SKM-1 (cell line): ENCODE results near the gene BTN3A1.
"Not testable (repeated sequence)": the region's sequence is repeated elsewhere in the genome, so short reads cannot be mapped to it uniquely, and the experiment has no call there.

Experiments used
- DNase-seq: peaks from one replicate; lab custom pipeline; 2025; ENCODE audit not compliant: unreplicated experiment; lab: John Stamatoyannopoulos, UW

BTN3A1 gene

DNA sequence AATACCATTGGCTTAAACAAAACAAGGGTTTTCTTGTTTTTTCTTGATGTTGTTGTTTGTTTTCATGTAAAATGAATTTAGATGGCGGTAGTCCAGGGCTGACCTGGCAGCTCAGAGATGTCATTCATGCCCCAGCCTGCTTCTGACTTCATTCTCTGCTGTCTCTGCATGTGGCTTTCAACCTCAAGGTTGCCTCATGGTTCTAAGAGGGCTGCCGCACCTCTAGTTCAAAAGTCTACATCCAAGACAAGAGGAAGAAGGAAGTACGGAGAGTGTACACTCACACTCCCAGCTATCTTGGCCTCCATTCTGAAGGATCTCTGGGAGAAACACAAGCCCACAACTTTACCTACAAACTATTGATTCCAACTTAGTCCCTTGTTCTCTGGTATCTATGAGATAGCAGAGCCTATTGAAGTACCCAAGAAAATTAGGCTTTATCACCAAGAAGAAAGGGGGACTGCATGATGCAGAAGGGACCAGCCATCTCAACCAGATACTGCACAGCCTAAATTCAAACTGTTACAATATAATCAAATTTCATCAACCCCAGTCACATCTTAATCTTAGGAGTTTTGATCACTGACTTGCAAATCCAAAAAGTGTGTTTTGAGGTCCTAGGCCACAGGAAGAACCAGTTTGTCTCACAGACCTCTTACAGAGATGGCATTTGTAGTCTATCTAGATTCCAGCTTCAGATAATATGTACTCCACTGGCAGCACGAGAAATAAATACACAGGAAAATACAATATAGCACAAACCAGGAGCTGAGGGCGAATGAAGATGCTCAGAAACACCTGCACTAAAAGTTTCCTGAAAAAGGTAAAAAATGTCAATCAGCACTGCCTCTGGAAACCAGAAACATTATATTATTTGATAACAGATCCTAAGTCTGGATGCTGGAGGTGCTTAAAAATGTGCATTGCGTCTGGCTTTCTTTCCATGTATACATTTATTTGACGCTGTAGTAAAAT lies 37.4 kb downstream of the BTN3A1 start:
- DNase-seq = no peak

DNA sequence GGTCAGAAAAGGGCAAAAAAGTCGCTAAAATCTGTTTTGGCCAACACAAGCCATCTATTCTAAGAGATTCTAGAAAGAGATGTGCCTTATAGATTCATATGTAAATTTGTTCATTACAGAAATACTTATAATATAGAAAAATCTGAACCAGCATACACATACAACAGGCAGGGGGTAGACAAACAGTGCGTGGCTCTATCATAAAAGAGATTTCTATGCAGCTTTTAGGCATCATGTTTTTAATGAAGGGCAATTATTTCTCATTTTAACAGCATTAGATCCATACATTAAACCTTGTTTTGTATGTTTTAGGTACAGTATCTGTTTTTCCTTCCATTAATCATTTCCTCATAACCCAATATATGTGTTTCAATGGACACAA lies 38.9 kb downstream of the BTN3A1 start:
- DNase-seq = no peak

DNA sequence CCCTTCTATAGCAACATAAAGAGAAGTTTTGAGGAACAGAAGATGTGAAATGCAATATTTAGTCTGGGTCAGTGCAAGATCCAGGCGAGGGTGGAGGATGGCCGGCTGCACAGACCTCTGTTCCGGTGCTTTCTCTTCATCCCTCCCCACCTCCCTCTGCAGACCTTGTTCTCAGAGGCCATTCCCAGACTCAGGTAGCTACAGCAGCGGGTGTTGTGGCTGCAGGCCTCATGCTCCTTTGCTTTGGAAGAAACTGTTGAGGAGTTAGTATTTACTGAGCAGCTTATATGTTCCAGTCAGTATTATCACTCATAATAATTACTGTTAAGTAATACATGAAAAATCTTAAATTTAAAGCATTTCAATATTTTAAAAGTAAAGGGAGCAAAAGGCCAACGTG lies 39.9 kb downstream of the BTN3A1 start:
- DNase-seq = no peak

DNA sequence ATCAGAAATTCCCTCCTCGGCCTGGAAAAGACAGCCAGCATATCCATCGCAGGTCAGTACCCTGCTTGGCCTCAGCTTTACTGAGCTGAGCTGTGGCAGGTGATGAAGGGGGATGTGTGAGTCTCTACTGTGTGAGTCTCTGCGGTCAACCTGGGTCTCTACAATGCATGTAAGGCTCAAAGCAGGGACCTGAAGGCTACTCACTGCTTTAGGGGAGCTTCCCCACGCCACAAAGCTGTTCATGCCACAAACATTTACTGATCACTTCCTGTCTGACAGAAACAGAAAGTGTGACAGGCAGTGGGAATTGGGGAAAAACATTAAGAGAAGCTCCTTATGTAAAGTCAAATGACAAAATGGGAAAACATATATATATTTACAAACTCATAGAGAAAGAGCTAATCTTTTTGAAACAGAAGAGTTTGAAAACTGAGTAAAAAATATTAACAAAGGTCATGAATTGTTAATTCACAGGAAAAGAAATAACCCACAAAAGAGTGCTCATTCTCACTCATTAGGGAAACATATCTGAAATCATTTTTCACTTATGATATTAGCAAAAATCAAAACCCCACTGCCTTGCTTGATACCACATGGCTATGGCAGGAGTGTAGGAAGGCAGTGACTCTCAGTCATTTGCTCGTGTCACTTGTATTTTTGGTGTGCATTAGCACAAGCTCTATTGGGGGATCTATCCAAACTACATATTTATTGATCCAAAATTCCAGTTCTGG lies 44.0 kb downstream of the BTN3A1 start:
- DNase-seq = no peak

DNA sequence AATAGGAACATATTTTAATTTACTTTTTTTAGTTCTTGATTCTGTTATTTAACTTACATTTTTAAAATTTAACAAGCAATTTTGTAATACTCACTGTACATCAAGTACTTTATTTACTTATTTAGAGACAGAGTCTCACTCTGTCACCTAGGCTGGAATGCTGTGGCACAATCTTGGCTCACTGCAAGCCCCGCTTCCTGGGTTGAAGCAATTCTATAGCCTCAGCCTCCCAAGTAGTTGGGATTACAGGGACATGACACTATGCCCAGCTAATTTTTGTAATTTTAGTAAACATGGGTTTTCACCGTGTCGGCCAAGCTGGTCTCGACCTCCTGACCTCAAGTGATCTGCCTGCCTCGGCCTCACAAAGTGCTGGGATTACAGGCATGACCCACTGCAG lies 45.2 kb downstream of the BTN3A1 start:
- DNase-seq = no peak

DNA sequence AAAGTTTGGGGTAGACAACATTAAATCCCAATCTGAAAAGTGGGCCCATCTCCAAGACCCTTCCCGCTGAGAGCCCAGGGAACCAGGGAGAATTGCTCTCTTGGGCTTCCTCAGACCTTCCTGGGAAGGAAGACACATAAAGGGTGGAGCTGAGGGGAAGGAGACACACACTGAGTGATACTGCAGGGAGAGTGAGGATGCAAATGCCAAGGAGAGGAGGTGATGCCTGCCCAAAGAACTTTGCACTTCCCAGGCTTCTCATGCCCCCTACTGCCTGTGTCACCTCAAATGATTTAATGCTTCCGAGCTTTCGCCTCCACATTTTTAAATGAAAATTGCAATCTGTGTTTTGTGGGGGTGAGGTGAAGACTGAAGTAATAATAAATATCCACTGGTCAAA lies 48.2 kb downstream of the BTN3A1 start:
- no peak for DNase-seq

DNA sequence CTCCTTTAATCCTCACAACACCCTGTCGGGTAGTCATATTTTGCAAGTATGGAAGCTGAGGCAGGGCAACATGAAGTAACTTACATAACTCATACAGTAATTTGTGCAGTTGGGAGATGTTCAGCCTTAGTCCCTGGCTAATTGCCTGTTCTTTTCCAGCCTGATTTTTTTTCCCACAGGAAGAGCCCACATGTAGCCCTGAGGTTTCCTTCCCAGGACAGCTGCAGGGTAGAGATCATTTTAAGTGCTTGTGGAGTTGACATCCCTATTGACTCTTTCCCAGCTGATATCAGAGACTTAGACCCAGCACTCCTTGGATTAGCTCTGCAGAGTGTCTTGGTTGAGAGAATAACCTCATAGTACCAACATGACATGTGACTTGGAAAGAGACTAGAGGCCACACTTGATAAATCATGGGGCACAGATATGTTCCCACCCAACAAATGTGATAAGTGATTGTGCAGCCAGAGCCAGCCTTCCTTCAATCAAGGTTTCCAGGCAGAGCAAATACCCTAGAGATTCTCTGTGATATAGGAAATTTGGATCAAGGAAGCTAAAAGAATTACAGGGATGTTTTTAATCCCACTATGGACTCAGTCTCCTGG lies 50.7 kb downstream of the BTN3A1 start:
- no peak for DNase-seq

DNA sequence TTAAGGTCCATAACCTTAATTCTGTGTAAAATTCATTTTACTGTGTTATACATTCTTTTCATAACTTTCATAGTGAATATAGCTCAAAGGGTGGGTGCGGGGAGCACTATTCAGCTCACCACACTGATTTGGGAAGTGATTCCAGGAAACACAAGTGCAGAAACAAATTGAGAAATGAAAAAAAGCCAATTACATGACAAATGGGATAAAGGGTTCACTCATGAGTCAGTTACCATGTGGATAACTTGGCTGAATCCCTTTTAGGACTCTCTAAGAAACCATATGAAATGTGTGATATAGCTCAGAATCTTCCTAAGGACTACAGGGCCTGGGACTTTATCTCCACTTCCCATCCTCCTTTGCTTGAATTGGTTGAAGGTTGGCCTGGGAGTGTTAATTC lies 52.6 kb downstream of the BTN3A1 start:
- no peak for DNase-seq

DNA sequence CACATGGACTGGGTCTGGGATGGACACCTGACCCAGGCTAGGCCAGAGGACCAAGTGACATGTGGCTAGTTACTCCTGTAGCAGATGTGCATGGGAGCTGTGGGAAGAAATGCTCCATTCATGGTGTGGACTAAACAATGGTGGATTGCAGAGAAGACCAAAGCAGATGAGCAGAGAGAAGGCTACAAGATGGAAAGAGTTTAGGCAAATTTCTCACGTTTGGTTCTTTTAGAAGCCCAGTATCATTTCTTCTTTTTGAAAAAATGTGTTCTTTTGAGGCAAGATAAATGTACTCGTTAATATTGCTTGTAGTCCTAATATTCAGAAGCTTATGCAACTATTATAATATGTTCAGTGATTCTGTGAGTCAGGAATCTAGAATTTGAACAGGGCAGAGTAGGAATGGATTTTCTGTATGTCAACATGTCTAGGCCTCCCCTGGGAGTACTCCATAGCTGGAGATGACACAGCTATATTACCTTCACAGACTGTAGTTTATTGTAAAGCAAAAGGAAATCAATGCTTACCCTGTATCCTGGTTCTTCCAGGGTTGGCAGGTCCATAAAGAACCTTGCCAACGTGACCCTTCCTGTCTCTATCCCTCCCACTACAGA lies 53.4 kb downstream of the BTN3A1 start:
- DNase-seq = no peak

DNA sequence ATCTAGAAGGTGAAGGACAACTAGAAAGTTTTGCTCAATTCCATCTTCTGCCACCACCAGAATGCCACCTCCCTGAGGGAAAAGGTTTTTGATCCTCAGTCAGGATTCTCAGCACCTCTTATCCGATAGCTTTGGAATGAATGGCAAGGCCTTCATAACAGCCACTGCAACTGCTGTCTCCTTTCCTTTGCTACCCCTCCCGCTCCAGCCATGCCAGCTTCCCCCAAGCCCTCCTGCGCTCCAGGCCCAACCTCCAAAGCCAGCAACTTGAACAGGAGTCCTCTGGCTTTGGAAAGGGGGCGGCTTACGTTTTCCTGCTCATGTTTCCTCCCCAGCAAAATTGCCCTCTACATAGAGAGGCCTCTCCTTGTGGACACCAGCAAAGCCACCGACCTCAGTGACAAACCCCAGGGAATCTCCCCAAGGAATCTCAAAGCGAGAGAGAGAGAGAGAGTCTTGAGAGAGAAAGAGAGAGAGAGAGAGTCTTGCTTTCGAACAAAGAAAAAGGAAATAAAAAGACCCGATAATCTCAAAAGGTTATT lies 55.3 kb downstream of the BTN3A1 start:
- DNase-seq = no peak

DNA sequence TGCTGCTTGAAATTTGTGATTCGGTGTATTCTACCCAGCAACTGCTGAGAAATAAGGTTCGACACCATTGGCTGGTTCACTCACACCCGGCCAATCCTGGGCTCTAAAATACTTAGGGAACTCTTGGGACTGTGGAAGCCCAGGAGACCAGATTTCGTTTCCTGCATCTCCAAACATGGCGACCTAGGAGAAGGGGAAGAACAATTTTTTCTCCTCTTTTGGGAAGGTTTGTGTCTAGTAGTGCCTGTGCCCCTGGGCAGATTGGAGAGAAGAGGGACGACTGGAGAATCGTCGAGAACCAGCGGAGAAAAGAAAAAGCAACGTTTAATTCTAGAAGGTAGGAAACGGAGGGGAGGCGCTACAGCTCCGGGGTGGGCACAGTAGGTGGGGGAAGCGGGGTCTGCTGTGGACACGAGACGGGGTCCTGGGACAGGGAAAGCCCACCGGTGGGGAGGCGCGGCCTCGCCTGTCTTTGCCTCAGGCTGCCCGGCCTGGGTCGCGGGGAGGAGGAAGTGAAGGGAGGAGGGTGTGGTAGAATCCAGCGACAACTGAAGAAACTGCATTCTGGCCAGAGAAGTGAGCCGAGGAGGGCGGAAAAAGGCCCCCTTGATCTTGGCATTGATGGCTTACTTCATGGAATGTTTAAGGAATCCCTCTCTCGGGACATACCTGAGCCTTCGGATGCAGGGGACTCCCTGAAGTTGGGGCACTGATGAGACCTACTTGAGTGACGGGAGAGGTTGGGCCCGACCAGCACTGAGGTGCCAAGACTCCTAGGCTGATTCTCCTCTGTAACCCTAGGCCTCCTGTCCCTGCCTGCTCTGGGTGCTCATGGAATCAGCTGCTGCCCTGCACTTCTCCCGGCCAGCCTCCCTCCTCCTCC lies 56.0 kb downstream of the BTN3A1 start, which contains the start of gene BTN2A1:
TSS of gene BTN2A1 (plus strand) at position 150 of the 883 bp plus-strand sequence. CDS start at position 832, 682 bp downstream.
- peak; percentile 77 for DNase-seq

DNA sequence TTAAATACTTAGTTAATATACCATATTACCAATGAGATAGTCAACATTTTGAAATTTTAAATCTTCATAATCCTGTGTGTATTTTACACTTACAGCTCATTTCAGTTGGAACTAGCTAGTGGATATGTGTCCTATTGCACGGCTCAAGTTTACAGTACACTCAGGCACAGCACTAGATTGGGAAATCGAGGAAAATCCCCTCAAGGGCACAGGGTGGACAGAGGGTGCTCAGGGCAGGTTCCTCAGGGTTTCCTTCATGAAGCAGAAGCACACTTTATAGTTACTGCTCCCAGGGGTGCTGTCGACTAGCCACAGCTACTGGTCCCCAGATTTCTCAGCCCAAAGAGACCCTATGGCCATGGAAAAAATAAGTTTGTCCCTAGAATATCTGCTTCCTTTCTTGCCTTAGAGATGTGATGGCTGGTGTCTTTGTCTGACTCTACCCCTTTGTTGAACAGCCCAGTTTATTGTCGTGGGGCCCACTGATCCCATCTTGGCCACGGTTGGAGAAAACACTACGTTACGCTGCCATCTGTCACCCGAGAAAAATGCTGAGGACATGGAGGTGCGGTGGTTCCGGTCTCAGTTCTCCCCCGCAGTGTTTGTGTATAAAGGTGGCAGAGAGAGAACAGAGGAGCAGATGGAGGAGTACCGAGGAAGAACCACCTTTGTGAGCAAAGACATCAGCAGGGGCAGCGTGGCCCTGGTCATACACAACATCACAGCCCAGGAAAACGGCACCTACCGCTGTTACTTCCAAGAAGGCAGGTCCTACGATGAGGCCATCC lies 57.1 kb downstream of the BTN3A1 start:
- no peak for DNase-seq

DNA sequence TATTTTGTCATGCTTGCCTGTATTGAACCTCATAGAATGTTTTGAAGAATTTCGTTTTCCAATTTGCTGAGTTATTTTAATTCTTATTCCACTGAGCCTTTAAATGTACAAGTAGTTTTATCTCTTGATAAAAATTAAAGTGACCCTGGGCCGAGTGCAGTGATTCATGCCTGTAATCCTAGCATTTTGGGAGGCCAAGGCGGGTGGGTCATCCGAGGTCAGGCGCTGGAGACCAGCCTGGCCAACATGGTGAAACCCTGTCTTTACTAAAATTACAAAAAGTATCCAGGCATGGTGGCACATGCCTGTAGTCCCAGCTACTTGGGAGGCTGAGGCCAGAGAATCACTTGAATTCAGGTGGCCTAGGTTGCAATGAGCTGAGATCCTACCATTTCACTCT lies 59.3 kb downstream of the BTN3A1 start:
- not testable (repeated sequence) for DNase-seq

DNA sequence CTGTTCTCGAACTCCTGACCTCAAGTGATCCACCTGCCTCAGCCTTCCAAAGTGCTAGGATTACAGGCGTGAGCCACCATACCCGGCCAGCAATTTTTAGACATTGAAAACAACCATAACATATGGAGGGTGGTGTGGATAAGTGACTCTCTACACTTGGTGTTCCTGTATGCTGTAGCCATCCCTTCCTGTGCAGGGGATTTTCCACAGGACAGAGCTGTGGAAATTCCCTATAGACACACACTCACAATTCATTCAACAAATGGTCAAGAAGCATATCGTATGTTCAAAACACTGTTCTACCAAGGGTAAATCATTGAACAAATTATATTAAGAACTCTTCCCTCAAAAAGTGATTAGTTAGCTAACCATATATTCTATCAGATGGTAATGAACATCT lies 61.9 kb downstream of the BTN3A1 start:
- no peak for DNase-seq

DNA sequence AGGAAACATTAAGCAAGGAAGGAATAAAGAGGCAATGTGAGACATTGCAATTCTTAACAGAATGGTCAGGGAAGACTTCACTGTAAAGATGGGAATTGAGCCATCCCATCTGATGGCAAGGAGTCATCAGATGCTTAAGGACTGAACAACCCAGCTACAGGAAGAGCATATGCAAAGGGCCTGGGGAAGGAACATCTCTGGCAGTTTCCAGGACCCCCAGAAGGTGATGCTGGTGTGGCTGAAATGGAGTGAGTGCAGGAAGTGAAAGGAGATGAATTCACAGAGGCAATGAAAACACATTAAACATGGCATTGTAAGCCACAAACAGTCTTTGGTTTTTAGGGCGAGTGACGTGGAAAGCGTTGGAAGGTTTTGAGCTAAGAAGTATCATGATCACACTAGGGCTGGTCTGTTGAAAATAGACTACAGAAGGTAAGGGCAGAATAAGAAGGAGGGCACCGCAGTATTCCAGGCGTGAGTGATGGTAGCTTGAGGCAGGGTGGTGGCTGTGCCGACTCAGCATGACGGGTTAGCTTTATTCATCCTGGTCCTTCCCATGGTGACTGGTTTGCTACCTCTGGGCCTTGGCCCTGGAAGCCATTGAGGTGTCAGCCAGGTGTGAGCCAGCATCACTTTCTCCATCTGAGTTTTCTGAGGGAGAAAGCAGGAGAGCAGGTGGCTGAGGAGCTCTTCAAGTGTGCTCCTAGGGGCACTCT lies 62.5 kb downstream of the BTN3A1 start:
- DNase-seq = no peak
